HEK293 (cell line): ENCODE results near the gene CDPF1.
A peak's percentile ranks its signal among the peaks of the same experiment; 100 is the strongest.

Experiments
- BCL11A ChIP-seq: fragments of 450-650 bp; formaldehyde crosslinking; IDR thresholded peaks from 2 replicates; pipeline ENCODE4 v1.5.1; 2016; ENCODE audit warnings: low read depth, missing biosample characterization, missing genetic modification characterization
- GFI1B ChIP-seq: fragments of 450-650 bp; formaldehyde crosslinking; IDR thresholded peaks from 2 replicates; pipeline ENCODE4 v1.5.1; 2016; ENCODE audit warnings: missing biosample characterization, missing genetic modification characterization
- GLIS2 ChIP-seq: fragments of 450-650 bp; formaldehyde crosslinking; IDR thresholded peaks from 2 replicates; pipeline ENCODE4 v1.5.1; 2016; ENCODE audit warnings: missing biosample characterization, missing genetic modification characterization
- HOXD13 ChIP-seq: sonication (generic); formaldehyde crosslinking; IDR thresholded peaks from 2 replicates; pipeline ENCODE4 v1.8.0; 2022; ENCODE audit warnings: missing genetic modification reagents, borderline replicate concordance
- INSM2 ChIP-seq: fragments of 450-650 bp; formaldehyde crosslinking; IDR thresholded peaks from 2 replicates; pipeline ENCODE4 v1.5.1; 2016; ENCODE audit warnings: missing biosample characterization, missing genetic modification characterization
- KLF1 ChIP-seq: fragments of 450-650 bp; formaldehyde crosslinking; IDR thresholded peaks from 2 replicates; pipeline ENCODE4 v1.5.1; 2016; ENCODE audit warnings: missing biosample characterization, missing genetic modification characterization
- KLF7 ChIP-seq: fragments of 450-650 bp; formaldehyde crosslinking; IDR thresholded peaks from 2 replicates; pipeline ENCODE4 v1.5.1; 2016; ENCODE audit warnings: missing biosample characterization, missing genetic modification characterization, borderline replicate concordance
- REST ChIP-seq: fragments of 450-650 bp; formaldehyde crosslinking; IDR thresholded peaks from 2 replicates; pipeline ENCODE4 v1.5.1; 2016; ENCODE audit warnings: missing biosample characterization, missing genetic modification characterization
- YY1 ChIP-seq: fragments of 450-650 bp; formaldehyde crosslinking; IDR thresholded peaks from 2 replicates; pipeline ENCODE4 v1.5.1; 2018; ENCODE audit warnings: missing biosample characterization, missing genetic modification characterization
- ZBTB11 ChIP-seq: fragments of 450-650 bp; formaldehyde crosslinking; conservative IDR thresholded peaks from 2 replicates; pipeline ENCODE4 v1.5.1; 2016; ENCODE audit warnings: low read depth, missing biosample characterization, missing genetic modification characterization
- ZBTB17 ChIP-seq: fragments of 450-650 bp; formaldehyde crosslinking; IDR thresholded peaks from 2 replicates; pipeline ENCODE4 v1.5.1; 2016; ENCODE audit warnings: missing biosample characterization, missing genetic modification characterization
- ZBTB7A ChIP-seq: fragments of 450-650 bp; formaldehyde crosslinking; IDR thresholded peaks from 2 replicates; pipeline ENCODE4 v1.5.1; 2016; ENCODE audit warnings: low read depth, missing biosample characterization, missing genetic modification characterization
- ZFHX2 ChIP-seq: fragments of 450-650 bp; formaldehyde crosslinking; conservative IDR thresholded peaks from 2 replicates; pipeline ENCODE4 v1.5.1; 2016; ENCODE audit warnings: missing biosample characterization, missing genetic modification characterization
- ZNF175 ChIP-seq: fragments of 450-650 bp; formaldehyde crosslinking; IDR thresholded peaks from 2 replicates; pipeline ENCODE4 v1.5.1; 2016; ENCODE audit warnings: missing biosample characterization, missing genetic modification characterization
- ZNF2 ChIP-seq: fragments of 450-650 bp; formaldehyde crosslinking; IDR thresholded peaks from 2 replicates; pipeline ENCODE4 v1.5.1; 2016; ENCODE audit warnings: missing biosample characterization, missing genetic modification characterization
- ZNF223 ChIP-seq: fragments of 450-650 bp; formaldehyde crosslinking; IDR thresholded peaks from 2 replicates; pipeline ENCODE4 v1.5.1; 2016; ENCODE audit warnings: missing biosample characterization, missing genetic modification characterization
- ZNF239 ChIP-seq: fragments of 450-650 bp; formaldehyde crosslinking; IDR thresholded peaks from 2 replicates; pipeline ENCODE4 v1.5.1; 2016; ENCODE audit warnings: missing biosample characterization, missing genetic modification characterization
- ZNF248 ChIP-seq: fragments of 450-650 bp; formaldehyde crosslinking; IDR thresholded peaks from 2 replicates; pipeline ENCODE4 v1.5.1; 2017; ENCODE audit warnings: missing biosample characterization, missing genetic modification characterization
- ZNF302 ChIP-seq: fragments of 450-650 bp; formaldehyde crosslinking; IDR thresholded peaks from 2 replicates; pipeline ENCODE4 v1.5.1; 2016; ENCODE audit warnings: missing biosample characterization, missing genetic modification characterization, low read depth
- ZNF341 ChIP-seq: fragments of 450-650 bp; formaldehyde crosslinking; IDR thresholded peaks from 2 replicates; pipeline ENCODE4; 2016; ENCODE audit warnings: low read depth, missing biosample characterization, missing genetic modification characterization
- ZNF350 ChIP-seq: fragments of 450-650 bp; formaldehyde crosslinking; IDR thresholded peaks from 2 replicates; pipeline ENCODE4 v1.5.0; 2017; ENCODE audit warnings: missing biosample characterization, mild to moderate bottlenecking, missing genetic modification characterization
- ZNF366 ChIP-seq: fragments of 450-650 bp; formaldehyde crosslinking; conservative IDR thresholded peaks from 2 replicates; pipeline ENCODE4 v1.5.1; 2016; ENCODE audit warnings: missing biosample characterization, missing genetic modification characterization
- ZNF398 ChIP-seq: fragments of 450-650 bp; formaldehyde crosslinking; IDR thresholded peaks from 2 replicates; pipeline ENCODE4 v1.5.1; 2017; ENCODE audit warnings: missing biosample characterization, missing genetic modification characterization
- ZNF433 ChIP-seq: fragments of 450-650 bp; formaldehyde crosslinking; IDR thresholded peaks from 2 replicates; pipeline ENCODE4 v1.5.1; 2016; ENCODE audit warnings: missing biosample characterization, missing genetic modification characterization, low read depth
- ZNF501 ChIP-seq: fragments of 450-650 bp; formaldehyde crosslinking; IDR thresholded peaks from 2 replicates; pipeline ENCODE4 v1.5.1; 2016; ENCODE audit warnings: missing biosample characterization, missing genetic modification characterization
- ZNF560 ChIP-seq: fragments of 450-650 bp; formaldehyde crosslinking; IDR thresholded peaks from 2 replicates; pipeline ENCODE4 v1.5.1; 2017; ENCODE audit warnings: missing biosample characterization, missing genetic modification characterization, borderline replicate concordance
- ZNF610 ChIP-seq: fragments of 450-650 bp; formaldehyde crosslinking; IDR thresholded peaks from 2 replicates; pipeline ENCODE4 v1.5.1; 2016; ENCODE audit warnings: missing biosample characterization, missing genetic modification characterization, borderline replicate concordance
- ZNF626 ChIP-seq: fragments of 450-650 bp; sonication (Bioruptor Pico); formaldehyde crosslinking; IDR thresholded peaks from 2 replicates; pipeline ENCODE4 v1.5.1; 2018; ENCODE audit warnings: missing biosample characterization, missing genetic modification characterization, inconsistent platforms
- ZNF707 ChIP-seq: fragments of 450-650 bp; formaldehyde crosslinking; IDR thresholded peaks from 2 replicates; pipeline ENCODE4 v1.5.1; 2016; ENCODE audit warnings: missing biosample characterization, missing genetic modification characterization
- ZNF777 ChIP-seq: fragments of 450-650 bp; formaldehyde crosslinking; IDR thresholded peaks from 2 replicates; pipeline ENCODE4 v1.5.1; 2017; ENCODE audit warnings: missing biosample characterization, missing genetic modification characterization, borderline replicate concordance

Gene CDPF1

GRCh38 chr22:46267431-46268279 lies 17.6 kb upstream of the CDPF1 start, which contains the start of gene TTC38 (continued):
- no peak for TF ChIP-seq ZFHX2
- no peak for TF ChIP-seq ZNF350
- no peak for TF ChIP-seq ZBTB7A (tag by site-specific recombination)
- peak; percentile 98 for TF ChIP-seq ZBTB17 (tag by site-specific recombination)
- peak; percentile 62; the same call in 1 of the 2 replicates for TF ChIP-seq ZNF366
- peak; percentile 60; the same call in 1 of the 2 replicates for TF ChIP-seq ZNF610 (tag by site-specific recombination)
- peak; percentile 47; the same call in 1 of the 2 replicates for TF ChIP-seq ZNF2 (tag by site-specific recombination)
- no peak for TF ChIP-seq ZNF175
- 0 out of 2 replicates have a peak, but pooled peaks have one; percentile 61 for TF ChIP-seq YY1
- peak; percentile 36 for TF ChIP-seq ZNF341
- TF ChIP-seq GLIS2 (tag by site-specific recombination) = peak; percentile 46; the same call in 1 of the 2 replicates
- no peak for TF ChIP-seq ZNF398
- TF ChIP-seq ZNF501 (tag by site-specific recombination) = 0 out of 2 replicates have a peak, but pooled peaks have one; percentile 22
- TF ChIP-seq ZBTB11 (tag by site-specific recombination) = no peak
- TF ChIP-seq ZNF248 = no peak
- TF ChIP-seq INSM2 (tag by site-specific recombination) = no peak; the same call in 1 of the 2 replicates
- TF ChIP-seq ZNF223 (tag by site-specific recombination) = no peak
- peak; percentile 55 for TF ChIP-seq KLF1 (tag by site-specific recombination)
- TF ChIP-seq ZNF433 (tag by site-specific recombination) = no peak
- TF ChIP-seq REST (tag by site-specific recombination) = peak; percentile 38; the same call in 1 of the 2 replicates
- no peak for TF ChIP-seq ZNF302 (tag by site-specific recombination)
- TF ChIP-seq HOXD13 (CRISPR knock-in tag) = no peak
- no peak for TF ChIP-seq ZNF239 (tag by site-specific recombination)
- TF ChIP-seq ZNF707 (tag by site-specific recombination) = no peak
- TF ChIP-seq KLF7 = 0 out of 2 replicates have a peak, but pooled peaks have one; percentile 52
- TF ChIP-seq GFI1B (tag by site-specific recombination) = no peak
- TF ChIP-seq ZNF626 (tag by site-specific recombination) = no peak
- TF ChIP-seq BCL11A (tag by site-specific recombination) = peak; percentile 83; the same call in 1 of the 2 replicates
- TF ChIP-seq ZNF560 (tag by site-specific recombination) = no peak
- no peak for TF ChIP-seq ZNF777 (tag by site-specific recombination)
